Fibroblast of lung (primary cell): ENCODE results near the gene PRKAG3. TPM values are rescaled to one million over a fixed set of nuclear protein-coding genes. Genes with fewer than 3 reads are reported as not detected.

Experiments used
- polyA plus RNA-seq, 2 donors: library from polyadenylated mRNA; depleted of rRNA in 1 of 2; stranded (reverse) in 1 of 2; unstranded in 1 of 2; fragments of >200 nt; gene quantifications; 2 replicates each; pipeline ENCODE4 v1.2.1, GENCODE V29; 2011 to 2012; ENCODE audit warnings: missing spikeins in 1 of 2
- total RNA-seq: library from RNA; depleted of rRNA; stranded (reverse); fragments of >200 nt; gene quantifications from 2 replicates; pipeline ENCODE4 v1.2.1, GENCODE V29; 2014

The PRKAG3 gene
- total and polyA plus RNA-seq, 2 donors (not counting 1 experiment from before 2014, with no cell fraction given) = 0.33 TPM; not detected in 1

Other genes starting within 250 kb of the PRKAG3 start
- 3.9 and 10.7 TPM in 2 replicates for gene PLCD4, start 223.9 kb downstream of the PRKAG3 start, total RNA-seq
- gene PLCD4, start 223.9 kb downstream of the PRKAG3 start, polyA plus RNA-seq = 4.1 and 5.8 TPM in 2 replicates
- 5.6 and 7.3 TPM in 2 replicates for gene ZNF142, start 172.2 kb downstream of the PRKAG3 start, total RNA-seq
- gene ZNF142, start 172.2 kb downstream of the PRKAG3 start, polyA plus RNA-seq = 4.3 and 8.1 TPM in 2 replicates
- gene BCS1L, start 172.1 kb downstream of the PRKAG3 start, total RNA-seq = 26.2 and 38.3 TPM in 2 replicates
- gene BCS1L, start 172.1 kb downstream of the PRKAG3 start, polyA plus RNA-seq = 28.8 and 38.8 TPM in 2 replicates
- gene RNF25, start 159.8 kb downstream of the PRKAG3 start, total RNA-seq = 26.7 and 39.1 TPM in 2 replicates
- gene RNF25, start 159.8 kb downstream of the PRKAG3 start, polyA plus RNA-seq = 42.1 and 75.0 TPM in 2 replicates
- gene STK36, start 159.7 kb downstream of the PRKAG3 start, total RNA-seq = 32.1 and 36.0 TPM in 2 replicates
- 21.4 and 24.7 TPM in 2 replicates for gene STK36, start 159.7 kb downstream of the PRKAG3 start, polyA plus RNA-seq
- 5.9 and 9.4 TPM in 2 replicates for gene TTLL4, start 121.0 kb downstream of the PRKAG3 start, total RNA-seq
- 6.1 and 14.4 TPM in 2 replicates for gene TTLL4, start 121.0 kb downstream of the PRKAG3 start, polyA plus RNA-seq
- 40.6 and 53.8 TPM in 2 replicates for gene CYP27A1, start 49.7 kb downstream of the PRKAG3 start, total RNA-seq
- 12.7 and 16.2 TPM in 2 replicates for gene CYP27A1, start 49.7 kb downstream of the PRKAG3 start, polyA plus RNA-seq
- gene WNT6, start 28.0 kb upstream of the PRKAG3 start, total RNA-seq = not detected in 2 replicates
- not detected in 2 replicates for gene WNT6, start 28.0 kb upstream of the PRKAG3 start, polyA plus RNA-seq
- not detected in 2 replicates for gene WNT10A, start 49.0 kb upstream of the PRKAG3 start, total RNA-seq
- gene WNT10A, start 49.0 kb upstream of the PRKAG3 start, polyA plus RNA-seq = not detected in 2 replicates
- under 0.01 and 0.17 TPM in 2 replicates for gene CDK5R2, start 127.9 kb upstream of the PRKAG3 start, total RNA-seq
- 0.02 and 0.05 TPM in 2 replicates for gene CDK5R2, start 127.9 kb upstream of the PRKAG3 start, polyA plus RNA-seq
- not detected in 2 replicates for gene FEV, start 153.4 kb upstream of the PRKAG3 start, total RNA-seq
- gene FEV, start 153.4 kb upstream of the PRKAG3 start, polyA plus RNA-seq = not detected in 2 replicates
- not detected in 2 replicates for gene CRYBA2, start 161.6 kb upstream of the PRKAG3 start, total RNA-seq
- not detected in 2 replicates for gene CRYBA2, start 161.6 kb upstream of the PRKAG3 start, polyA plus RNA-seq
- not detected in 2 replicates for gene CFAP65, start 209.7 kb upstream of the PRKAG3 start, total RNA-seq
- not detected in 2 replicates for gene CFAP65, start 209.7 kb upstream of the PRKAG3 start, polyA plus RNA-seq
- gene IHH, start 229.1 kb upstream of the PRKAG3 start, total RNA-seq = not detected in 2 replicates
- not detected in 2 replicates for gene IHH, start 229.1 kb upstream of the PRKAG3 start, polyA plus RNA-seq